ENCODE measurements around the gene RBPMS2. TPM values are rescaled to one million over a fixed set of nuclear protein-coding genes. Genes with fewer than 3 reads are reported as not detected.

Gene RBPMS2
- total RNA-seq, 6 experiments from 2014 or later = 0.14 TPM; not detected in 5

GRCh38 chr15:64755427-64755940 lies 19.9 kb downstream of the RBPMS2 start:
- Mint-ChIP-seq H3K4me3 (no peak overlapping the region), H3K27me3 (ENCODE audit: insufficient read depth) (peaks cover 41% of the 10 kb centered on the region), H3K4me1 (ENCODE audit: low read depth) (no peaks in the 10 kb centered on the region), H3K9me3 (no peaks in the 10 kb centered on the region), H3K27ac (no peak overlapping the region), H3K36me3 (ENCODE audit: low read depth) (no peaks in the 10 kb centered on the region)
- no peak for TF ChIP-seq CTCF (IDR thresholded peaks at IDR 0.05)
- DNase-seq = no peak

GRCh38 chr15:64754663-64755426 lies 20.5 kb downstream of the RBPMS2 start:
- Mint-ChIP-seq H3K27me3 (ENCODE audit: insufficient read depth) (peaks cover 41% of the 10 kb centered on the region), H3K36me3 (ENCODE audit: low read depth) (no peaks in the 10 kb centered on the region), H3K9me3 (no peaks in the 10 kb centered on the region), H3K27ac (no peak overlapping the region), H3K4me1 (ENCODE audit: low read depth) (no peaks in the 10 kb centered on the region), H3K4me3 (no peak overlapping the region)
- no peak for DNase-seq
- no peak for TF ChIP-seq CTCF (IDR thresholded peaks at IDR 0.05)

GRCh38 chr15:64753480-64754185 lies 21.8 kb downstream of the RBPMS2 start:
- Mint-ChIP-seq H3K36me3 (ENCODE audit: low read depth) (no peaks in the 10 kb centered on the region), H3K27me3 (ENCODE audit: insufficient read depth) (peaks cover 46% of the 10 kb centered on the region), H3K4me3 (no peak overlapping the region), H3K4me1 (ENCODE audit: low read depth) (peaks cover 9% of the 10 kb centered on the region; the same call in 1 of the 2 replicates), H3K9me3 (no peaks in the 10 kb centered on the region), H3K27ac (no peak overlapping the region)
- no peak for DNase-seq
- TF ChIP-seq CTCF (IDR thresholded peaks at IDR 0.05) = no peak

- H3K27ac Mint-ChIP-seq = no peak overlapping the region
- no peak for DNase-seq
- no peak overlapping the region for H3K4me3 Mint-ChIP-seq
- peaks cover 55% of the 10 kb centered on the region for H3K27me3 Mint-ChIP-seq (ENCODE audit: insufficient read depth)
- H3K4me1 Mint-ChIP-seq (ENCODE audit: low read depth) = peaks cover 9% of the 10 kb centered on the region; the same call in 1 of the 2 replicates
- H3K9me3 Mint-ChIP-seq = no peaks in the 10 kb centered on the region
- no peaks in the 10 kb centered on the region for H3K36me3 Mint-ChIP-seq (ENCODE audit: low read depth)
- no peak for TF ChIP-seq CTCF (IDR thresholded peaks at IDR 0.05)
Observed at GRCh38 chr15:64751464-64751863, 23.9 kb downstream of the RBPMS2 start.

- Mint-ChIP-seq H3K4me1 (ENCODE audit: low read depth) (peaks cover 9% of the 10 kb centered on the region; the same call in 1 of the 2 replicates), H3K9me3 (no peaks in the 10 kb centered on the region), H3K27me3 (ENCODE audit: insufficient read depth) (peaks cover 52% of the 10 kb centered on the region), H3K36me3 (ENCODE audit: low read depth) (no peaks in the 10 kb centered on the region), H3K27ac (no peak overlapping the region), H3K4me3 (no peak overlapping the region)
- DNase-seq = no peak
- peak; percentile 20 for TF ChIP-seq CTCF (IDR thresholded peaks at IDR 0.05)
Observed at GRCh38 chr15:64749999-64750657, 25.3 kb downstream of the RBPMS2 start.
